H1 (cell line): Measurements from ENCODE around the gene RHBDF2. TPM values are rescaled to one million over a fixed set of nuclear protein-coding genes. Genes with fewer than 3 reads are reported as not detected.

Experiments used
- CTCF ChIA-PET: fragments of 300-600 bp; sonication (Branson Sonifier 250); formaldehyde crosslinking; loops from one replicate; lab custom pipeline; 2021; ENCODE audit not compliant: partially characterized antibody; lab: Charles Lee
- POLR2A ChIA-PET: fragments of 300-600 bp; sonication (Branson Sonifier 250); formaldehyde crosslinking; loops from one replicate; lab custom pipeline; 2021; ENCODE audit warnings: inconsistent platforms; ENCODE audit not compliant: partially characterized antibody; lab: Charles Lee
- DNase-seq, 2 experiments: peaks; one replicate each; pipeline versions ENCODE4 v3.0.0 to v3.0.0-alpha.2; 2010 to 2022; ENCODE audit warnings: low spot score in 2 of 2, low read depth in 1 of 2, mixed read lengths in 1 of 2
- FAIRE-seq: peaks from 2 replicates; lab custom pipeline; 2011; peaks lifted over from hg19 to GRCh38; lab: Jason Lieb, UNC
- H2AFZ ChIP-seq: 2 replicates; pipeline ENCODE4 v1.8.1; 2012; ENCODE audit warnings: low read length, inconsistent platforms
- H2AK5ac ChIP-seq: 2 replicates; pipeline ENCODE4 v1.6.1; 2013; ENCODE audit warnings: low read depth, low read length
- H2BK120ac ChIP-seq: replicated peaks from 2 replicates; pipeline ENCODE3; 2013; ENCODE audit warnings: low read depth, low read length, inconsistent platforms
- H2BK12ac ChIP-seq: 2 replicates; pipeline ENCODE4 v1.6.1; 2013; ENCODE audit warnings: low read depth, low read length
- H2BK15ac ChIP-seq: 2 replicates; pipeline ENCODE4 v1.6.1; 2013; ENCODE audit warnings: low read length
- H2BK20ac ChIP-seq: 2 replicates; pipeline ENCODE4 v1.6.1; 2013; ENCODE audit warnings: low read length
- H2BK5ac ChIP-seq: 2 replicates; pipeline ENCODE4 v1.6.1; 2013; ENCODE audit warnings: low read depth, low read length
- H3K14ac ChIP-seq: 2 replicates; pipeline ENCODE4 v1.6.1; 2013; ENCODE audit warnings: inconsistent platforms; ENCODE audit not compliant: insufficient read length
- H3K18ac ChIP-seq: 2 replicates; pipeline ENCODE4 v1.6.1; 2013; ENCODE audit warnings: low read length; ENCODE audit errors: extremely low read depth
- H3K23ac ChIP-seq: 2 replicates; pipeline ENCODE4 v1.6.1; 2013; ENCODE audit warnings: inconsistent platforms; ENCODE audit not compliant: insufficient read length
- H3K23me2 ChIP-seq: 2 replicates; pipeline ENCODE4 v1.6.1; 2013; ENCODE audit warnings: low read depth, low read length
- H3K27ac ChIP-seq: 2 replicates; pipeline ENCODE4 v1.6.1; 2011; ENCODE audit warnings: low read depth, low read length, inconsistent platforms
- H3K27me3 ChIP-seq, 4 experiments: replicated peaks in 1 of 4; 1 replicate in 1 of 4; 2 replicates in 3 of 4; pipeline versions ENCODE4 v1.6.1 to v1.8.1; 2011 to 2013; ENCODE audit warnings: low read length in 3 of 4, mild to moderate bottlenecking in 3 of 4, inconsistent platforms in 2 of 4, mixed read lengths in 2 of 4, moderate library complexity in 1 of 4; ENCODE audit not compliant: control insufficient read depth in 3 of 4, insufficient read depth in 3 of 4; ENCODE audit errors: extremely low read depth in 1 of 4
- H3K36me3 ChIP-seq, 4 experiments: 2 replicates each; pipeline versions ENCODE4 v1.6.1 to v1.8.1; 2011 to 2013; ENCODE audit warnings: mild to moderate bottlenecking in 4 of 4, low read length in 3 of 4, moderate library complexity in 2 of 4, control low read depth in 1 of 4, inconsistent platforms in 1 of 4; ENCODE audit not compliant: insufficient read depth in 4 of 4, control insufficient read depth in 2 of 4
- H3K4ac ChIP-seq: replicated peaks from 2 replicates; pipeline ENCODE3; 2013; ENCODE audit warnings: low read length, low read depth, mixed read lengths, inconsistent platforms; ENCODE audit not compliant: insufficient read length
- H3K4me1 ChIP-seq, 4 experiments: replicated peaks in 1 of 4; 1 replicate in 1 of 4; 2 replicates in 3 of 4; pipeline versions ENCODE4 v1.6.1 to v1.8.1; 2011 to 2013; ENCODE audit warnings: low read length in 3 of 4, inconsistent platforms in 2 of 4, mixed read lengths in 1 of 4; ENCODE audit not compliant: insufficient read depth in 4 of 4, control insufficient read depth in 3 of 4
- H3K4me2 ChIP-seq, 2 experiments: 2 replicates each; pipeline versions ENCODE4 v1.6.1 to v1.8.1; 2011 to 2013; ENCODE audit warnings: low read depth in 2 of 2, low read length in 2 of 2, control low read depth in 1 of 2, inconsistent platforms in 1 of 2, mild to moderate bottlenecking in 1 of 2; ENCODE audit not compliant: insufficient read depth in 1 of 2
- H3K4me3 ChIP-seq, 4 experiments: fragments of 200-600, 300-600 bp in 1 of 4; sonication (generic), shearing (Covaris generic), sonication (Bioruptor Twin) in 1 of 4; 2 replicates each; pipeline versions ENCODE4 v1.5.1 to v1.8.1; 2011 to 2016; ENCODE audit warnings: low read length in 4 of 4, low read depth in 3 of 4, control low read depth in 2 of 4, inconsistent platforms in 2 of 4, mild to moderate bottlenecking in 2 of 4, mixed read lengths in 1 of 4, moderate library complexity in 1 of 4; ENCODE audit not compliant: insufficient read depth in 2 of 4; ENCODE audit errors: extremely low read depth in 1 of 4
- H3K56ac ChIP-seq: replicated peaks from 2 replicates; pipeline ENCODE3; 2013; ENCODE audit warnings: low read depth, mild to moderate bottlenecking, mixed read lengths, low read length, inconsistent platforms; ENCODE audit not compliant: insufficient read length
- H3K79me1 ChIP-seq: 2 replicates; pipeline ENCODE4 v1.6.1; 2013; ENCODE audit warnings: low read depth, low read length, control low read depth
- H3K79me2 ChIP-seq, 2 experiments: 2 replicates each; pipeline versions ENCODE4 v1.6.1 to v1.8.1; 2012 to 2013; ENCODE audit warnings: low read length in 2 of 2, mild to moderate bottlenecking in 2 of 2, inconsistent platforms in 1 of 2; ENCODE audit not compliant: insufficient read depth in 2 of 2, control insufficient read depth in 1 of 2
- H3K9ac ChIP-seq, 4 experiments: replicated peaks in 1 of 4; 1 replicate in 1 of 4; 2 replicates in 3 of 4; pipeline versions ENCODE4 v1.6.1 to v1.8.1; 2011 to 2013; ENCODE audit warnings: low read depth in 3 of 4, low read length in 3 of 4, control low read depth in 2 of 4, mild to moderate bottlenecking in 2 of 4, moderate library complexity in 2 of 4, inconsistent platforms in 1 of 4; ENCODE audit errors: extremely low read depth in 1 of 4
- H3K9me3 ChIP-seq, 2 experiments: 2 replicates each; pipeline versions ENCODE4 v1.6.1 to v1.8.1; 2012 to 2013; ENCODE audit warnings: mild to moderate bottlenecking in 2 of 2, moderate library complexity in 2 of 2, control low read depth in 1 of 2, inconsistent platforms in 1 of 2, low read depth in 1 of 2, low read length in 1 of 2, mixed read lengths in 1 of 2; ENCODE audit not compliant: insufficient read depth in 2 of 2
- H4K20me1 ChIP-seq, 2 experiments: replicated peaks in 1 of 2; 2 replicates each; pipeline versions ENCODE3 to v1.8.1; 2011 to 2013; ENCODE audit warnings: inconsistent platforms in 2 of 2, low read length in 2 of 2, mild to moderate bottlenecking in 1 of 2; ENCODE audit not compliant: insufficient read depth in 2 of 2, control insufficient read depth in 1 of 2
- H4K5ac ChIP-seq: 2 replicates; pipeline ENCODE4 v1.6.1; 2013; ENCODE audit warnings: low read length, low read depth, mixed read lengths, inconsistent platforms; ENCODE audit not compliant: insufficient read length
- H4K8ac ChIP-seq: 2 replicates; pipeline ENCODE4 v1.8.0; 2013; ENCODE audit warnings: mild to moderate bottlenecking, moderate library complexity, low read length, inconsistent platforms; ENCODE audit not compliant: insufficient read depth; ENCODE audit errors: extremely low read depth
- H4K91ac ChIP-seq: replicated peaks from 2 replicates; pipeline ENCODE3; 2013; ENCODE audit warnings: low read length, mixed read lengths, inconsistent platforms; ENCODE audit not compliant: insufficient read length
- CEBPB ChIP-seq: IDR thresholded peaks from 2 replicates; pipeline ENCODE4 v1.6.1; 2012; ENCODE audit warnings: low read depth, low read length
- CHD2 ChIP-seq: IDR thresholded peaks from 2 replicates; pipeline ENCODE4 v1.6.1; 2012; ENCODE audit warnings: low read length, improper control_type of control experiment
- EGR1 ChIP-seq: IDR thresholded peaks from 2 replicates; pipeline ENCODE4 v1.6.1; 2011; ENCODE audit warnings: low read depth, low read length, borderline replicate concordance
- EZH2 ChIP-seq: fragments of 200-600 bp; sonication (generic); IDR thresholded peaks from 2 replicates; pipeline ENCODE4 v1.7.1; 2012; ENCODE audit warnings: low read depth, mild to moderate bottlenecking, moderate library complexity, low read length, inconsistent platforms; ENCODE audit not compliant: severe bottlenecking
- GABPA ChIP-seq: IDR thresholded peaks from 2 replicates; pipeline ENCODE4 v1.6.1; 2011; ENCODE audit warnings: mild to moderate bottlenecking, low read length, moderate library complexity, borderline replicate concordance; ENCODE audit not compliant: insufficient read depth
- KDM4A ChIP-seq: IDR thresholded peaks from one replicate; pipeline ENCODE4 v1.7.1; 2012; ENCODE audit warnings: low read depth, mild to moderate bottlenecking, moderate library complexity, low read length, inconsistent platforms; ENCODE audit not compliant: severe bottlenecking
- RFX5 ChIP-seq: IDR thresholded peaks from 2 replicates; pipeline ENCODE4 v1.6.1; 2011; ENCODE audit warnings: low read depth, low read length, improper control_type of control experiment, borderline replicate concordance
- SP1 ChIP-seq: IDR thresholded peaks from 2 replicates; pipeline ENCODE4 v1.6.1; 2011; ENCODE audit warnings: low read depth, low read length
- SP4 ChIP-seq: IDR thresholded peaks from 2 replicates; pipeline ENCODE4 v1.6.1; 2012; ENCODE audit warnings: low read length, inconsistent platforms
- TBP ChIP-seq: IDR thresholded peaks from 2 replicates; pipeline ENCODE4 v1.6.1; 2011; ENCODE audit warnings: low read depth, low read length, improper control_type of control experiment
- YY1 ChIP-seq: IDR thresholded peaks from 2 replicates; pipeline ENCODE4 v1.6.1; 2011; ENCODE audit warnings: low read depth, mild to moderate bottlenecking, low read length
- WGBS, 2 experiments: shearing (Covaris generic) in 1 of 2; methylation state at CpG; one replicate each; pipeline versions ENCODE4 v1.1.6 to v1.1.7; 2013 to 2015; ENCODE audit warnings: low lambda C conversion rate in 2 of 2, mixed read lengths in 2 of 2, inconsistent platforms in 1 of 2, low coverage in 1 of 2, missing lambda C conversion rate in 1 of 2; ENCODE audit not compliant: insufficient replicate concordance in 2 of 2, insufficient coverage in 1 of 2, insufficient read length in 1 of 2; ENCODE audit errors: extremely low coverage in 1 of 2, missing lambda C conversion rate in 1 of 2; 5-methylcytosine and 5-hydroxymethylcytosine counted together
- polyA plus RNA-seq, 7 experiments: library from polyadenylated mRNA; depleted of rRNA in 3 of 7; stranded (reverse) in 5 of 7; unstranded in 2 of 7; fragments of >200 nt in 5 of 7; fragments of 200-250 nt in 2 of 7; gene quantifications; 1 replicate in 5 of 7; 2 replicates in 1 of 7; 4 replicates in 1 of 7; pipeline versions ENCODE4 v1.2.1 to v1.2.3, GENCODE V29; 2011 to 2013; ENCODE audit warnings: missing spikeins in 2 of 7, mixed read lengths in 2 of 7
- total RNA-seq: library from RNA; stranded (reverse); fragmentation: NEBNext Ultra II Directional; extraction: Animal tissue kit (Norgen Biotek cat#: 25700); gene quantifications from 2 replicates; pipeline ENCODE4 v1.2.1, GENCODE V29; 2021
- TF ChIP-seq, protein P1 (sequence below): IDR thresholded peaks from 2 replicates; pipeline ENCODE4 v1.6.1; 2012; ENCODE audit warnings: low read length, inconsistent platforms

RHBDF2 gene
- total and polyA plus RNA-seq, 2 of the 8 experiments (the other 6 are each of a cell fraction or from before 2014, with no cell fraction given): 21.2 to 25.9 TPM

DNA sequence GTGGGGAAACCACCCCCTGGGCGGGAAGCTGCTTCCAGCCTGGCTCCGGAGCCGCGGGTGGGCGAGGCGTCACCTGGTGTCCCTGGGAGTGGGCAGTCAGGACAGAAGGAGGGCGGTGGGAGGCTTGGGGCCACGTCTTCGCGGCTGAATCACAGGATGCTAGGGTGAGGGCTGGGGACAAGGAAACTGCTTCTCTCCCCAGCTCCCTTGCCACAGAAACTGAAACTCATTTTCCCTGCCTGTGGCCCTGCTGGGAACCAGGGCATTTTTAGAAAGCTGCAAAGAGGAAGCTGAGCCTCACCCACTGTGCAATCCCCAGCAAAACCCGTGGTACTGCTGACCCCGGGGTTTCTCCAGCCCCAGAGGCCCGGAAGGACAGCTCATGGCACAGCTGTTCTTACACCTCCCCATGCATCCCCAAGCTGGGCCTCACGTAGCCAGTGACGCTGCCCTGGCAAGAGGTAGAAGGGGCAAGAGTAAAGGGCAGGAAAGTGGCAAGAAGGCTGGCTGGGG lies 8.2 kb downstream of the RHBDF2 start:
- no peak overlapping the region; a peak in 1 of 7 replicates for H3K9ac ChIP-seq
- H3K27ac ChIP-seq: no peak overlapping the region
- CTCF ChIA-PET: interaction anchor here (0.8 to 20.2 kb wide), 17 partner anchors 9 to 189 kb away, joined by 3 to 446 read pairs (median 4); partner anchors contain the start of gene AANAT
- TF ChIP-seq CEBPB: no peak
- no peak for TF ChIP-seq KDM4A
- no peak for TF ChIP-seq GABPA
- no peak for TF ChIP-seq SP1
- no peak for TF ChIP-seq EGR1
- TF ChIP-seq CHD2: no peak
- TF ChIP-seq SP4: no peak
- no peak for TF ChIP-seq YY1
- TF ChIP-seq RFX5: no peak
- no peak for TF ChIP-seq EZH2
- TF ChIP-seq, protein P1, sequence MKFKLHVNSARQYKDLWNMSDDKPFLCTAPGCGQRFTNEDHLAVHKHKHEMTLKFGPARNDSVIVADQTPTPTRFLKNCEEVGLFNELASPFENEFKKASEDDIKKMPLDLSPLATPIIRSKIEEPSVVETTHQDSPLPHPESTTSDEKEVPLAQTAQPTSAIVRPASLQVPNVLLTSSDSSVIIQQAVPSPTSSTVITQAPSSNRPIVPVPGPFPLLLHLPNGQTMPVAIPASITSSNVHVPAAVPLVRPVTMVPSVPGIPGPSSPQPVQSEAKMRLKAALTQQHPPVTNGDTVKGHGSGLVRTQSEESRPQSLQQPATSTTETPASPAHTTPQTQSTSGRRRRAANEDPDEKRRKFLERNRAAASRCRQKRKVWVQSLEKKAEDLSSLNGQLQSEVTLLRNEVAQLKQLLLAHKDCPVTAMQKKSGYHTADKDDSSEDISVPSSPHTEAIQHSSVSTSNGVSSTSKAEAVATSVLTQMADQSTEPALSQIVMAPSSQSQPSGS: no peak
- TF ChIP-seq TBP: no peak

More for the DNA sequence above, 8.2 kb downstream of the RHBDF2 start:
- H3K4me3 ChIP-seq: no peak overlapping the region
- H3K4me1 ChIP-seq: peaks cover 8 to 27% (median 20%) of the 10 kb centered on the region in 4 experiments
- no peak overlapping the region for H4K5ac ChIP-seq
- H4K20me1 ChIP-seq: peaks cover 7 to 19% of the 10 kb centered on the region in 2 experiments
- no peak overlapping the region for H2BK20ac ChIP-seq
- H3K4ac ChIP-seq: no peak overlapping the region
- no peak overlapping the region for H2AFZ ChIP-seq
- H3K4me2 ChIP-seq: peak overlapping the region in 1 of 2 experiments; percentile 41; a peak in 1 of 4 replicates
- WGBS, 2 experiments: 57% methylated on average over 15 of the region's 15 CpGs; no CpG with 5 or more reads in 1 of the 2 experiments
- H3K23ac ChIP-seq: no peak overlapping the region
- 0 out of 2 replicates have a peak overlapping the region, but pooled peaks have one; percentile 19 for H2BK15ac ChIP-seq
- H2BK120ac ChIP-seq: no peak overlapping the region
- DNase-seq (no peak), FAIRE-seq (no peak)
- H3K79me2 ChIP-seq: no peaks in the 10 kb centered on the region; a peak in 1 of 4 replicates
- peak overlapping the region; percentile 27 for H4K91ac ChIP-seq
- H2BK12ac ChIP-seq: 0 out of 2 replicates have a peak overlapping the region, but pooled peaks have one; percentile 17
- H2AK5ac ChIP-seq: no peak overlapping the region
- no peak overlapping the region for H3K56ac ChIP-seq
- H3K18ac ChIP-seq: 0 out of 2 replicates have a peak overlapping the region, but pooled peaks have one; percentile 19
- no peaks in the 10 kb centered on the region for H3K36me3 ChIP-seq
- H3K9me3 ChIP-seq: no peaks in the 10 kb centered on the region
- H4K8ac ChIP-seq: no peak overlapping the region
- no peaks in the 10 kb centered on the region for H3K27me3 ChIP-seq
- no peak overlapping the region for H3K14ac ChIP-seq
- no peaks in the 10 kb centered on the region for H3K23me2 ChIP-seq
- peaks cover 9% of the 10 kb centered on the region for H3K79me1 ChIP-seq
- POLR2A ChIA-PET: interaction anchor here (0.7 to 1.5 kb wide), 5 partner anchors 13 to 85 kb away, joined by 3 to 6 read pairs (median 3); no protein-coding TSS in a partner anchor
- 0 out of 2 replicates have a peak overlapping the region, but pooled peaks have one; percentile 66 for H2BK5ac ChIP-seq
